ENCODE measurements around the gene UBXN6. TPM values are rescaled to one million over a fixed set of nuclear protein-coding genes. Genes with fewer than 3 reads are reported as not detected.

The UBXN6 gene
- total RNA-seq, 1 donor from 2014 or later = 105 TPM

DNA sequence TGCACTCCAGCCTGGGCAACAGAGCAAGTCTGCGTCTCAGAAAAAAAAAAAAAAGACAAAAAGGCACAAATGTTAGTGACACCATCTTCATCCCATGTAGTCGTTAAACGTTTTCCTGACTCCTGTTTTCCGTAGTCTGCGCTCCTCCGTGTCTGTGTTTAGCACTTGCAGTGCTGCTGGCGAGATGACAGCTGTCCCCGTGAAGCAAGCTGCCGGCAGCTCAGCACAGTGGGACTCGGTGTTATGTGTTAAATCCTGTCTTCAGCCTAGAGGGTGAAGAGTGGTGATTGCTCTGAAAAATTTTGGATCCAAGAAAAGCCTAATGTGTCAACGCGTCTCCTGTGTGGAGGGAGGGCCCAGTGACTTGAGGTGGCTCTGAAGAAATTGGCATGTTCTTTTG lies 18.4 kb downstream of the UBXN6 start:
- DNase-seq (ENCODE audit: low read depth) = no peak

DNA sequence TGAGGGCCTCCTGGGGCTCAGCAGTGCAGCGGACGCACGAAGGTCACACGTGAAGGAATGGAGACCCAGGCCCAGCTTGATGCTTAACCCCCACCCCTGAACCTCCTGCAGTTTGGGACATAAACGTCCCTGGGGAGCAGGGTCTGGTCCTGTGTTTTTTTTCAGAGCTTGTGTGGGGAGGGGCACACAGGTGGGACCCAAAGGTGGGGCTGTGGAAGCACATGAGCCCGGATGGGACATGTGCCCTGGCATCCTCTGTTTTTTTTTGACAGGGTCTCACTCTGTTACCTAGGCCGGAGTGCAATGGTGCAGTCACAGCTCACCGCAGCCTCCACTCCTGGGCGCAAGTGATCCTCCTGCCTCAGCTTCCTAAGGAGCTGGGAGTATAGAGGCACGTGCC lies 20.5 kb downstream of the UBXN6 start:
- DNase-seq (ENCODE audit: low read depth) = no peak

DNA sequence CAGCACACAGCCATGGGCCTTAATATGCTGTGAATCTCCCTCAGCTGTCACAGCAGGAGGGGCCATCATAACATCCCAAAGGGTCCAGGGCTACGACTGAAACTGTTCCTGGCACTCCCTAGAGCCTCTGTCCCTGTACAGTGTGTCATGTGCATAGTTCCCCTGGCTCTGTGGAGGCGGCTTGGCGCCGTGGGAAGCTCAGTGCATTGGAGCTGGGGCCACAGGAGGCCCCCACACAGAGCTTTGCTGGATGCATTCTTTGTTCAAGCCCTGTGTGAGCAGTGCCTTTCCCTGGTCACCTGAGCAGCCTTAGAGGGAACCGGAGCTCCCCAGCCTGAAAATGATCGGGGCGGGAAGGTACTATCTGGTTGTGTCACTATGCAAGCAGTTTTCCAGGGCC lies 21.4 kb downstream of the UBXN6 start:
- no peak for DNase-seq (ENCODE audit: low read depth)

DNA sequence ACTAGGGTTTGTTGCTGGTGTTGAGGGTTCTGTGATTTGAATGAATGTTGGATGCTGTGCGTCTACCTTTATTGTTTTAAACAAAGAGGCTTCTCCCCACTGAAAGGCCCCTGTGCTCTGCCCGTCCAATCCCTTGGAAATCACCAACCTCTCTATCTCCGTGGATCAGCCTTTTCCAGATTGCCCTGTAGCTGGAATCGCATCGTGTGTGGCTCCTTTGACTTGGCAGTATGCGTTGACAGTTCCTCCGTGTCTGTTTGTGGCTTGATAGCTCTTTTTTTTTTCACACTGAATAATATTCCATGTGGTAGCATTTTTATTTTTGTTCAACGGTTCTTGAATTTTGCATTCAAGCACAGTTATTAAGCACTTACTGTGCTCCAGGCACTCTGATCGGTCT lies 23.2 kb downstream of the UBXN6 start:
- DNase-seq (ENCODE audit: low read depth) = no peak

DNA sequence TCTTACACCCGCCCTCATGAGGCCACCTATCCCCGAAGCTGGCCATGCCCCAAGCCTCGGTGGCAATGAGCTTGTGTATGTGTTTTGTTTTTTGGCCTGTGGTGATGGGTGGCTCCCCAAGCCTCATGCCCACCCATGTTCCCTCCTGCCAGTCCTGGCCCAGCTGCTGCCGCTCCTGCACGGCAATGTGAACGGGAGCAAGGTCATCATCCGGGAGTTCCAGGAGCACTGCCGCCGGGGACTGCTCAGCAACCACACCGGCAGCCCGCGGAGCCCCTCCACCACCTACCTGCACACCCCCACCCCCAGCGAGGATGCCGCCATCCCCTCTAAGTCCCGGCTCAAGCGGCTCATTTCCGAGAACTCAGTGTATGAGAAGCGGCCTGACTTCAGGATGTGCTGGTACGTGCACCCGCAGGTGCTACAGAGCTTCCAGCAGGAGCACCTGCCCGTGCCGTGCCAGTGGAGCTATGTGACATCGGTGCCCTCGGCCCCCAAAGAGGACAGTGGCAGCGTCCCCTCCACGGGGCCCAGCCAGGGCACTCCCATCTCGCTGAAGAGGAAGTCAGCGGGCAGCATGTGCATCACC lies 24.6 kb downstream of the UBXN6 start:
- no peak for DNase-seq (ENCODE audit: low read depth)

DNA sequence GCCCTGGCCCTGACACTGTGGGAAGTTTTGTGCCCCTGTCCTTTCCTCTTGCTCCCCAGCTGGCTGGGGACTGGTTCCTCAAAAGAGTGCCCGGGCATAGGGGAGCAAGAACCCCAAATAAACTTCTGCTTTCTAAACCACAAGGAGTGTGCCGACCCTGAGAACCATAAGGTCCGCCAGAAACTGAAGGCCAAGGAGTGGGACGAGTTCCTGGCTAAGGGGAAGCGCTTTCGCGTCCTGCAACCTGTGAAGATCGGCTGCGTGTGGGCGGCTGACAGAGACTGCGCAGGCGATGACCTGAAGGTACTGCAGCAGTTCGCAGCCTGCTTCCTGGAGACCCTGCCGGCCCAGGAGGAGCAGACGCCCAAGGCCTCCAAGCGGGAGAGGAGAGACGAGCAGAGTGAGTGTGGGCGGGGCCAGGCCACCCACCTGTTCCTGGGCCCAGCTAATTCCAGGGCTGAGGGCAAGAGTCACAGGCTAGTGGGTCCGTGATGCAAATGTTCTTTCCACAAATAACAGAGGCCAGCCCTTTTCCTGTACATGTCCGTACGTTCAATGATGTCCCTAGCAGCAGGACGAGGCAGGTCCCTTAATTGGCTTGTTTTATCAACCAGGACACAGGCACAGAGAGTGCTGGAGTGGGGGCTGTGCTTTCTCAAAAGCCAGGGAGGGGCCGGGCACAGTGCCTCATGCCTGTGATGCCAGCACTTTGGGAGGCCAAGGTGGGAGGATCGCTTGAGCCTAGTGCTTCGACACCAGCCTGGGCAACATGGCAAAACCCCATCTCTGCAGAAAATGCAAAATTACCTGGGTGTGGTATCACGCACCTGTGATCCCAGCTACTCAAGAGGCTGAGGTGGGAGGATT lies 25.6 kb downstream of the UBXN6 start:
- DNase-seq (ENCODE audit: low read depth) = no peak

DNA sequence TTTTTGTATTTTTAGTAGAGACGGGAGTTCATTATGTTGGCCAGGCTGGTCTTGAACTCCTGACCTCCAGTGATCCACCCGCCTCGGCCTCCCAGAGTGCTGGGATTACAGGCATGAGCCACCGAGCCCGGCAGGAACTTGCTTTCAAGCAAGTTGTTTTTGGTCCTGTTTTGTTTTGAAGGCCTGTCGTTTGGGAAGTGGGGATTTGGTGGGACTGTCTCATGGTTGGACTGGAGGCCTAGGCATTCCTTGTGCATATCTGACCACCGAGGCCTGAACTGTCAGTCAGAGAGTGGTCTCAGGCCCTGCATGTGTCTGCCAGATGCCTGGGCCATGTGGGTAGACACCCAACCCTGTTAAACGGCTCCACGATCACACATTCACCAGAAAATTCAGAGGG lies 26.3 kb downstream of the UBXN6 start:
- DNase-seq (ENCODE audit: low read depth) = no peak

DNA sequence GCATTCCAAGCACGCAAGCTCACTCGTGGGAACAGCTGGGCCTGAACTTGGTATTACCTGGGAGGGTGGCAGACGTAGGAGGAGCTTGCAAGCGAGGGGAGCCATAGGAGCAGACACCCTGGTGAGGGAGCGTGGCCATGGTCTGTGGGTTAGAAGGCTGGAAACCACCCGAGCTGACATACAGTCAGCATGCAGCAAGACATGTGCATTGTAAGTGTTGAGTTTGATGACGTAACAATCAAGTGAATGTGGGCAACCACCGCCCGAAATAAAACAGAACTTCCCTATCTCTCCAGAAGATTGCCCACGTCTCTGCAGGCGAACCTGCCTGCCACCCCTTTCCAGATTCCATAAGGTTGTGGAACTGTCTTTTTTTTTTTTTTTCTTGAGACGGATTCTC lies 26.8 kb downstream of the UBXN6 start:
- DNase-seq (ENCODE audit: low read depth) = no peak

DNA sequence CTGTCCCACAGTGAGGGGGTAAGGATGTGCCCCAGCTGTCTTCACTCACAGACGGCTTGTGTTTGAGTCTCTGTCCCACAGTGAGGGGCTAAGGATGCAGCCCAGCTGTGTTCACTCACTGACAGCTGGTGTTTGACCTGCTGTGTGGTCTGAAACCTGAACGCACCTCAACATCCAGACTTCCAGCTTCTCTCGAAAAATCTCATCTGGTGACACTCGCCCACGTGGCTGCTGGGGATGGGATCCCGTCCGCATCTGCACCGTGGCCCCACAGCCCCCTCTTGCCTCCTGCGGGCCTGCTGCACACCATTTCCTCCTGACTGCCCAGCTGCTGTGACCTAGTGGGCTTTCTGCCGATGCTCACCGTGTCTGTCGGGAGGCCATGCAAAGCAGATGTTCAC lies 27.8 kb downstream of the UBXN6 start:
- no peak for DNase-seq (ENCODE audit: low read depth)

DNA sequence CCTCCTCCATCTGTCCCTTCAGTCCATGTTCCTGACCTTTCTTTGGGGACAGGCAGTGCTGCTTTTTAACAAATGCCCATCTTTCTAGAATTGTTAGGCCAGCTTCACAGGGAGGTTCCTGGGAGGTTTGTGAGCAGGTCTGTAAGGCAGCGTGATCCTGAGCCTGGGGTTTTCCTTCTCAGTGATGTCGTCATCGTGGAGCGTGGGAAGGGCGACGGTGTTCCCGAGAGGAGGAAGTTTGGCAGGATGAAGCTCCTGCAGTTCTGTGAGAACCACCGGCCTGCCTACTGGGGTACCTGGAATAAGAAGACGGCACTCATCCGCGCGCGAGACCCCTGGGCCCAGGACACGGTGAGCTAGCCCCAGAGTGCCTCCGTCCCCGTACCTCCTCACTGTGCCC lies 28.3 kb downstream of the UBXN6 start:
- DNase-seq (ENCODE audit: low read depth) = no peak

DNA sequence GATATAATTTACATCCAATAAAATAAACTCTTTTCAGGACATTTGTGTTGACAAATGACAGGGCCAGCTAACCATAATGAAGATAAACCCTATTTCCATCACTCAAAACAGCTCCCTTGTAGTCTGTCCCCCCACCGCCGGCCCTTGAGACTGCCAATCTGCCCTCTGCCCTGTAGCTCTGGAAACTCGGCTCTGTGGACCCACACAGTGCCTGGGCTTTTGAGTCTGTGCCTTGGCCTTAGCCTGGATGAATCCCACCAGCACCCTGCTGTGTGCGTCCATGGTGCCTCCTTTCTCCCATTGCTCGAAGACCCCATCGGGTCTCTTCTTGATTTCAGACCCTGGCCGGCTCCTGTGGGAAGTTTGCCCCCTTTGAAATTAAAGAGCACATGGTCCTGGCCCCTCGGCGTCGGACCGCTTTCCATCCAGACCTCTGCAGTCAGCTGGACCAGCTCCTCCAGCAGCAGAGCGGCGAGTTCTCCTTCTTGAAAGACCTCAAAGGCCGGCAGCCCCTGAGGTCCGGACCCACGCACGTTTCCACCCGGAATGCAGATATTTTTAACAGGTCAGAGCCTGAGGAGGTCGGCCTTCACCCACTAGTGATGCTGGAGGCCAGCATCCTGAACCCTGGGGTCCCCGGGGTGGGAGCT lies 29.1 kb downstream of the UBXN6 start:
- no peak for DNase-seq (ENCODE audit: low read depth)

DNA sequence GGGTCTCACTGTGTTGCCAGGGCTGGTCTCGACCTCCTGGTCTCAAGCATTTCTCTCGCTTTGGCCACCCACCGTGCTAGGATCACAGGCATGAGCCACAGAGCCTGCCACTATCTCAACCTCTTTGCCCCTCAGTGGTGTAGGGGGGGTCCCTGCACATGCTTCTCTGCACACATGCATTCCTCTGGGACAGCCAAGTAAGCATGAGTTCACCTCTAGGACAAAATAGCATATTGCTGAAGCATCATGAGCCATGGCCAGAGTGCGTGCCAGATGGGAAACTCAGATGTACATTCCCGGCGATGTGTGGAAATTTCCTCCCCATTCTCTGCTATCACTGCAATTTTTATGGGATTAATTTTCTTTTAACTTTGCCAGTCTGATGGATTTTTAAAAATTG lies 32.1 kb downstream of the UBXN6 start:
- DNase-seq (ENCODE audit: low read depth) = no peak

DNA sequence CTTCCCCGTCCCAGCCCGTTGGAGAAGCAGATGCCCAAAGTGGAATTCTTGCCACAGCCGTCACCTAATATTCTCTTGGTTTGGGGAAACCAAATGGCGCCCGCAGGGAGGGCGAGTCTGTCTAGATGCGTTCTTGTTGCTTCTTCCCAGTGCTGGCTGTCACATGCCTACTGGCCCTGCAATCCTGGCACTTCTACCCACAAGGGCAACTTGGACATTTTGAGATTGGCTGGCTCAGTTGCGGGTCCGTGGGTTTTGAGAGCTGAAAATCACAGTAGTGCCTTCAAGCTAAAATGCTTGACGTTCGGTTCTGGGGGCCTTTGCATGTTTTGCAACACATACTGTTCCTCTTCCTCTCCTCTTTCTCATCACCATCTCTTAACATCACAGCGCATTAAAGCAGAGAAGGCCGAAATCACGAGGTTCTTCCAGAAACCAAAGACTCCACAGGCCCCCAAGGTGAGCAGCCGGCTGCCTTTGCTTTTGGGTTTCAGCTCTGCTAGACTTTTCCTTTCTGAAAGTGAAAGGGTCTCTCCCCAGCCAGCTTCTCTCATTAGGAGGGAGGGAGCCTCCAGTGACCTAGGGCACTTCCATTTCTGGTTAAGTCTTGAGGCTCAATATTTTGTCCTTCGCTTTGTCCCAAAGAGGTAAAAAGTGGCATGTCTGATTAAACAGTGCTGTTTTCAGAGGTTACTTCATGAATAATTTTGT lies 34.0 kb downstream of the UBXN6 start:
- no peak for DNase-seq (ENCODE audit: low read depth)

DNA sequence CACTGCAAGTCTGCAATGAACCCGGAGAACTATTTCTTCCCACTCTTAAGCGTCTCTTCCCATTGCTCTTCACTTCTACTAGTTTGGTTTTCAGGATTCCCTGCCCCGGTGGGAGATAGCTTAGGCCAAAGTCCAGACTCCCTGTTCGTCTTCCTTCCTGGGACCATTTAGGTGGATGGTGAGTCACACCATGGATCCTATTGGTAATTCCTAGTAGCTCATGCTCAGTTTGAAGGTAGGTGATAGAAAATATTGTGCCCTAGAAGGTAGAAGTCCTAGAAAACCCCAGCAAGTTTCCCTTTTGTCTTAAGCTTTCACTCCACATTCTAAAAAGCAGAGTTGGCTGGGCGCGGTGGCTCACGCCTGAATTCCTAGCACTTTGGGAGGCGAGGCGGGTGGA lies 41.3 kb downstream of the UBXN6 start:
- no peak for DNase-seq (ENCODE audit: low read depth)

DNA sequence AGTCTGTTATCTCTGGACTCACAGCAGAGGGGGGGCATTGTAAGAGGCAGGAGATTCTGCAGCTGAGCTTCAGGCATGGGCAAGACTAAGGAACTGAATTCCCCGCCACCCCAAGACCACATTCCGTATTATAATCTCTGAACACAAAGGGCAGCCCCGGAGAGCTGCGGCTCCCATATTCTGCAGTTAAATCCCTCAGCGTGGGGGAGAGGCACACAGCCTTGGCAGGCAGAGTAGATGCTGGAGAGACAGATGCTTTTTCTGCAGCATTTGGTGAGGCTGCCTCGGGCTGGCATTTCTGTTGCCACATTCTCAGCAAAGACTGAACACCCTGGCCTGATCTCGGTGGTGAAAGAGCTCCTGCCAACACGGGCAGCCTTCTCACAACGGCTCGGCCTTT lies 42.2 kb downstream of the UBXN6 start:
- DNase-seq (ENCODE audit: low read depth) = no peak

DNA sequence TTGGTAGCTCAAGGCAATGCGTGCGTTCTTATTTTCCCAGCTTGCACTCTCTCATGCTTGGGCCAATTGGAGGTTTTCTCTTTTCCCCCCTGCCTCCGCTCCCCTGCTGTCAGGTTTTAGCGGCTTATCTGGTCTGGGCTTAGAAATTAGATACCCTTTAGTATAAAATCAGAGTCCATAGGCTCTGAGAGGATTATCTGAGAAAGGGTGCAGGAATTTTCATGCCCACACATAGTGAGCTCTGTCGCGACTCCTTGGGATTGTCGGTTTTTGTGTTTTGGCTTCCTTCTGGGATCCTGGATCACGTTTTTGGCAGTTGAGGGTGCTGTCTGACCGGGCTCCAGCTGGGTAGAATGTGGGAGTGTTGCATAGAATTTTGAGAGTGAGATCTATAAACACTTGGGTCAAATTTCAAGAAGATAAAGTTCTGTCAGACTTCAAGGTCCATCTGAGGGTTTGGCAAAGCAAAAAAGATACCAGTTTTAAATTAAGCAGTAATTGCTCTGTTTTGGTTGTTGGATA lies 42.7 kb downstream of the UBXN6 start:
- no peak for DNase-seq (ENCODE audit: low read depth)

DNA sequence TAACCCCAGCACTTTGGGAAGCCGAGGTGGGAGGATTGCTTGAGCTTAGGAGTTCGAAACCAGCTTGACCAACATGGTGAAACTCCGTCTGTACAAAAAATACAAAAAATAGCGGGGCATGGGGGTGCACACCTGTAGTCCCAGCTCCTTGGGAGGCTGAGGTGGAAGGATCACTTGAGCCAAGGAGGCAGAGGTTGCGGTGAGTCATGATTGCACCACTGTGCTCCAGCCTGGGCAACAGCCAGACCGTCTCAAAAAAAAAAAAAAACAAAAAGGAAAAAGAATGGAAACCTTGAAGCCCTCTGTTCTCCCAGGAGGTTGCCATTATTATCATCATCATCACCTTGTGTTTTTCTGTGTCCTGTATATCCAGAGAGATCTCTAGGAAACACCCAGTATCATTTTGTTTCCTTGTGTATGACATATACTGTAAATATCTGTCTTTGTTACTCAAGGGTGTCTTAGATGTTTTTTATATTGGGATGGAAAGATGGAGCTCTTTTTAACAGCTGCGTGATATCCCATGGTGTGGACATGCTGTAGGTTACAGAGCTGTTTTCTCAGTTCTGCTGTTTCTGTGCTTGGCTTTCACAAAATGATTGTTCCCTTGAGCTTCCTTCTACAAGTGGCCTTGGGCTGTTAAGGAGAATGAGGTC lies 43.3 kb downstream of the UBXN6 start:
- peak; percentile 39 for DNase-seq (ENCODE audit: low read depth)

DNA sequence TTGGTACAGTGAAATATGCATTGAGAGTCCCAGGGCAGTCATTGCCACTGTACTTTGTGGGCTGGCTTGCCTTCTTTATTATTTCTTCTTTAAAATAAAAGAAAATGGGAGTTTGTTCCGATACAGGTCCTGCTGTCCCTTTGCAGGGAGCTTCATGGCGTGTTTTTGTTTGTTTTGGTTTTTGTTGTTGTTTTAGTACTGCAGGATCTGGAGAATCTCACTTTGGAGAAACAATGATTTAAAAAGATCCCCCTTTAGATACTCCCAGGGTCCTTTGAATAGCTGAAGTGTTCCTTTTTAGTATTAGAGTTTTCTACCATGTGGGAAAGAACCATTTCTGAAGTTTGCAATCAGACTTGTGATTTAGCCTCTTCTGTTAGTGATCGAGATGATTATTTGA lies 44.0 kb downstream of the UBXN6 start:
- DNase-seq (ENCODE audit: low read depth) = no peak

DNA sequence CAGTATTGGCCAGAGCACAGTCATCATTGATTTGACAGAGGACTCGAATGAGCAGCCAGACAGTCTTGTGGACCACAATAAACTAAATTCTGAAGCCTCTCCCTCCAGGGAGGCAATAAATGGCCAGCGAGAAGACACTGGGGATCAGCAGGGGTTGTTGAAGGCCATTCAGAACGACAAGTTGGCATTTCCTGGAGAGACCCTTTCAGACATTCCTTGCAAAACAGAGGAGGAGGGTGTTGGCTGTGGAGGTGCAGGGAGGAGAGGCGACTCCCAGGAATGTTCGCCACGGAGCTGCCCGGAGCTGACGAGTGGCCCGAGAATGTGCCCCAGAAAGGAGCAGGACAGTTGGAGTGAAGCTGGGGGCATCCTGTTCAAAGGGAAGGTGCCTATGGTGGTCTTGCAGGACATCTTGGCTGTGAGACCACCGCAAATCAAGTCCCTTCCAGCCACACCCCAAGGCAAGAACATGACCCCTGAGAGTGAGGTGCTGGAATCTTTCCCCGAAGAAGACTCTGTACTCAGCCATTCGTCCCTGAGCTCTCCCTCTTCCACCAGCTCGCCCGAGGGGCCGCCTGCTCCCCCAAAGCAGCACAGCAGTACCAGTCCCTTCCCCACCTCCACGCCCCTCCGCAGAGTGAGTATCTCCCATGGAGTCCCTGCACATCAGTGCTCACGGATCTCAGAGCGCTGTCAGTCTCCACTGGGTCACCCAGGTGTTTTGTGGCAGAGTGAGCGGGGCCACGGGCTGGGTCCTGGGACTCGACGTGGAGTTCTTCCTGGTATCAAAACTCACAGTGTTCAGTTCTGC lies 48.3 kb downstream of the UBXN6 start:
- DNase-seq (ENCODE audit: low read depth) = no peak

DNA sequence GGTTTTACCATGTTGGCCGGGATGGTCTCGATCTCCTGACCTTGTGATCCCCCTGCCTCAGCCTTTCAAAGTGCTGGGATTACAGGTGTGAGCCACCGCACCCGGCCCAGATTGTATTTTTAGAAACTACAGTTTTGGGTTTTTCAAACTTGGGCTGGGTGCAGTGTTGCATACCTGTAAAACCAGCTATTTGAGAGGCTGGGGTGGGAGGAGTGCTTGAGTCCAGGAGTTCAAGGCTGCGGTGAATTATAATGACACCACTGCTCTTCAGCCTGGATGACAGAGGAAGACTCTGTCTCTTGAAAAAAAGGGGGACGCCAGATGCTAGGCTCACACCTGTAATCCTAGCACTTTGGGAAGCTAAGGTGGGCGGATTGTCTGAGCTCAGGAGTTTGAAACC lies 51.0 kb downstream of the UBXN6 start:
- no peak for DNase-seq (ENCODE audit: low read depth)

DNA sequence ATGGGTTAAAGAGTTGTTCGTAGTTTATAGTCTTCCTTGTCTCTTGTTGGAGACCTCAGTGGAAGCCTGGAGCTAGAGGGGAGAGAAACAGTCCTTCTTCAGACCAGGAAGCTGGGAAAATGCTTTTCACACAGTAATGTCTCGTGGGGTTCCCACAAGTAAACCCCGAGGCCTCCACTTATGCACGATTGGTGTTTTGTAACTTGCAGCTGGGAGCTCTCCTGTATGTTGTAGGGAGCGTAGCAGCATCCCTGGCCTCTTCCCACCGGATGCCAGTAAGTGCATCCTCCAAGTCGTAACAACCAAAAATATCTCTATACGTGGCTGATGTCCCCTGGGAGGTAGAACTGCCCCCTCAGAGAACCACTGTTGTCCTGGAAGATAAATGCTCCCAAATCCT lies 51.6 kb downstream of the UBXN6 start:
- DNase-seq (ENCODE audit: low read depth) = no peak

Data from renal cortical epithelial cell (primary cell).